CD4-positive, alpha-beta T cell treated with Interleukin-17A for 4 hours (primary cell): ENCODE data around the gene STXBP1.

Source experiments
- DNase-seq: peaks from one replicate; pipeline ENCODE4 v3.0.0-alpha.2; 2020; ENCODE audit warnings: mixed read lengths

The STXBP1 gene

DNA sequence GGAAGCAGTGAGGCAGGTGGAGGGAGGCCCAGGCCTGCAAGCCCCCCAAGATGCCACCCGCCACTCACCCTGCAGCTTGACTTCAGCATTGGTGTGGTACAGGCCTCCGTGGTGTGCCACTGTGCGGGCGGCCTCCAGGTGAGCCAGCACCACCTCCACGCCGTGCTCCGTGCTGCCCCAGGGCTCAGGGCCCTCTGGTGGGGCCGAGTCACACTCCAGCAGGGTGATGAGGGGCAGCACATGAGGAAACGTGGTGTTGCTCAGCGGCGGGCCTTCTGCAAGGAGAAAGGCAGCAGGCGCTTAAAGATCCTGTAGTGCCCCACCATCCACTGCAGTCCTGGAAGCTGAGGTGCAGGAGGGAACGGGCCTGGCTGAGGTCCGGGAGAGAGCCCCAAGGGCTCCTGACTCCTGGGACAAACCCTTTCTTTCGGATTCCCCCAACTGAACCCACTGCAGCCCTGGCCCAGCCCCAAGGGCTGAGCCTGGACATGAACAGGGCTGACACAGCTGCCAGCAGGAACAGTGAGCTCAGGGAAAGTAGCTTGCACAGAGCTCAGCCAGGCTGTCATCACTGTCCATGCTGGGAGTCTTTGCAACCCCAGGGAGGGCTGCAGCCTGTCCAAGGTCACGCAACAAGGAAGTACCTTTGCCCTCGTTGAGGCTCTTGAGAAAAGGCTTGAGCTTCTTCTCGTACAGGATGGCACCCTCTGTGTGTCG is 127.7 kb downstream of the STXBP1 start:
- DNase-seq = no peak

- DNase-seq = no peak
Measured at GRCh38 chr9:127741831-127742434, 129.9 kb downstream of the STXBP1 start.
